Subcutaneous adipose tissue (tissue), 4 donors: ENCODE measurements around the gene CLCNKB. TPM values are rescaled to one million over a fixed set of nuclear protein-coding genes. Genes with fewer than 3 reads are reported as not detected.

ENCODE experiments used
- CTCF ChIP-seq: fragments of 450-650 bp; IDR thresholded peaks from one replicate; pipeline ENCODE4 v1.5.1; 2016; ENCODE audit warnings: low read depth, mild to moderate bottlenecking, control low read depth, antibody characterized with exemption, moderate library complexity
- total RNA-seq, 4 donors: library from RNA; depleted of rRNA; stranded (reverse); fragments of >200 nt; gene quantifications; one replicate each; pipeline ENCODE4 v1.1.0, GENCODE V29; 2016

The CLCNKB gene
- total RNA-seq, 4 donors from 2014 or later = 0.17 to 0.44 TPM; not detected in 2

GRCh38 chr1:16006010-16006409, 37.6 kb upstream of the CLCNKB start:
- TF ChIP-seq CTCF = no peak

GRCh38 chr1:16006552-16007485, 36.8 kb upstream of the CLCNKB start:
- no peak for TF ChIP-seq CTCF

DNA sequence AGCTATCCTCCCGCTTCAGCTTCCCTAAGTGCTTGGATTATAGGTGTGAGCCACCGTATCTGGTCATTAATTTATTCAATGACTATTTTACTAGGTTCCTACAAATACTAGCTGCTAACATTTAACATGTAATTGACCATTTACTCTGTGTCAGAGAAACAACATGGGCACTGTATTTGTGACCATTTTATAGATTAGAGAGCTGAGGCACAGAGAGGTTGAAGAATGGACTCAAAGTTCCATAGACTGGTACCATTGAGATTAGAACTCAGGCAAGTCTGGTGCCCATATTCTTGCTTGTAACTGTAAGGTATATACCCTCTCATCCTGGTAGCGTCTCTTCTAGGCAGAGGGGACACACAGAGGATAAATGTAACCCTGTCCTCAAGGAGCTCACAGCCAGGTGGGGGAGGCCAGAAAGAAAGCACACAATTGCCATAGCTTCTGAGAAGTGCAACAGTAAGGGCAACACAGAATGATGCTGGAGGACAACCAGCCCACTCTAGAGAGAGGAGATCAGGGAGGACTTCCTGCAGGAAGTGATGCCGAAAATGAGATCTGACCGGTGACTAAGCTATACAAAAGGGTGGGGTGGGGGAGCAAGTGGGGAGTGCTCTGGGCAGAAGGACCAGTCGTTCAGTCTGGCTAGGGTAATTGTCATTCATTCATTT, 35.8 kb upstream of the CLCNKB start:
- TF ChIP-seq CTCF = no peak

DNA sequence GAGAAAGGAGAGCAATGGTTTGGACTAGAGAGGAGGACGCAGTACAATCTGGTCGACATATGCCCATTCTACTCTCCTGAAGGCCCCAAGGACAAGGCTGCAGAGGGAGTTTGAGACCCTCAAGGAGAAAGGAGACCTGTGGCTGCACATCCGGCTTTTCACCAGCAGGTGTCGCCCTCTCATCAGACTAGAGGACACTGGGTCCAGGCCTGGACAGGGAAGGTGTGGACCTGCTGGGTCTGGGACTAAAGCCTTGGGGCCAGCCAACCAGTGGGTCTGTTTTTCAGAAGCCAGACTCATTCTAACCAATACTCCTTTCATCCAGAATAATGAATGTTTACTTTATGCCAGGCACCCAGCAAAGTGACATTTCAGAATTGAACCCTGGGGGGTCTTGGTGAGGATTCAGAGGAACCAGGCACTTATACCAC, 34.5 kb upstream of the CLCNKB start:
- TF ChIP-seq CTCF = no peak

DNA sequence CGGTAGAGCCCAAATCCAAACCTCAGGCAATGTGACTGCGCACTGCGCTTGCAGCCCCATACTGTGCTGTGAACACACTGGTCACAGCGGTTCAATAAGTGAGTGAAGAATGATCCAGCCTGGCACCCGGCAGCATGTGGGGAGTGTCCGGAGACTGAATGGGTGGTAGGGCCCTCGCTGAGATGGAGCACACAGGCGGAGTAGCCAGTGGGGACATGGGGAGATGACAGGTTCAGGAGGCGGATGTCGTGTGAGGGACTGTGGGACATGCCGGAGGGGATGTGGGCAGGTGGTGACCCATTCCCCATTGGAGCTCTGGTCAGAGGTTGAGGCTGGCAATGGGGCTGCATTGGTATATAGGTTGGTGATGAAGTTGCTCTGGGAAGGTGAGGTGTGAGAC, 33.9 kb upstream of the CLCNKB start:
- no peak for TF ChIP-seq CTCF

- no peak for TF ChIP-seq CTCF
Measured at GRCh38 chr1:16010837-16011236, 32.7 kb upstream of the CLCNKB start.

DNA sequence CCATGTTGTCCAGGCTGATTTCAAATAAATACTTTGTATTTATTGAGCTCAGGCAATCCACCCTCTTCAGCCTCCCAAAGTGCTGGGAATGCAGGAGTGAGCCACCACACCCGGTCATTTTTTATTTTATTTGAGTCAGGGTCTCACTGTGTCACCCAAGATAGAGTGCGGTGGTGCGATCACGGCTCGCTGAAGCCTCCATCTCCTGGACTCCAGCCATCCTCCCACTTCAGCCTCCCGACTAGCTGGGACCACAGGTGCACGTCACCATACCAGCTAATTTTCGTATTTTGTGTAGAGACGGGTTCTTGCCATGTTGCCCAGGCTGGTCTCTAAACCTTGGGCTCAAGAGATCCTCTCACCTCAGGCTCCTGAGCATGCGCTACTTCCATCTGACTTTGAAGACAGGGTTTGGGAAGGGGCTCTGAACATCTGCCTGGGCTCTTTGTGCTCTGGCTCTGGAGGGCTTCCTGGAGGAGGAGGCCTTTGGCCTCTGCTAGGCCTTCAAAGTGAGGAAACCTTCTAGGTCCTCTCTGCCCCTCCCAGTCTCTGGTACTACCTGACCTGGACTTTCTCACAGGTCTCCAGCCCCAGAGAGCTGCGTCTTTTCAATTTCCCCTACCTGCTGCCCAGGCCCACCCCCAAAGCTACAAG, 31.5 kb upstream of the CLCNKB start:
- TF ChIP-seq CTCF = no peak
